Suprapubic skin (tissue), 4 donors: ENCODE data around the gene SRSF9.

Experiments used
- EP300 ChIP-seq: sonication (generic); formaldehyde crosslinking; IDR thresholded peaks from one replicate; pipeline ENCODE4 v1.6.1; 2017; ENCODE audit warnings: antibody characterized with exemption
- POLR2A ChIP-seq, 2 donors: fragments of 450-650 bp; IDR thresholded peaks; one replicate each; pipeline ENCODE4 v1.6.1; 2017; ENCODE audit warnings: antibody characterized with exemption in 2 of 2, mild to moderate bottlenecking in 2 of 2, moderate library complexity in 2 of 2
- POLR2AphosphoS5 ChIP-seq, 3 donors: sonication (generic); formaldehyde crosslinking; IDR thresholded peaks; one replicate each; pipeline ENCODE4 v1.6.1; 2017; ENCODE audit warnings: antibody characterized with exemption in 3 of 3
- TF ChIP-seq, protein P1 (sequence below), 2 donors: fragments of 200-600 bp in 1 of 2; fragments of 450-650 bp in 1 of 2; sonication (generic) in 1 of 2; IDR thresholded peaks; one replicate each; pipeline ENCODE4 v1.5.1; 2016 to 2019; ENCODE audit warnings: antibody characterized with exemption in 2 of 2, mild to moderate bottlenecking in 1 of 2, moderate library complexity in 1 of 2

DNA sequence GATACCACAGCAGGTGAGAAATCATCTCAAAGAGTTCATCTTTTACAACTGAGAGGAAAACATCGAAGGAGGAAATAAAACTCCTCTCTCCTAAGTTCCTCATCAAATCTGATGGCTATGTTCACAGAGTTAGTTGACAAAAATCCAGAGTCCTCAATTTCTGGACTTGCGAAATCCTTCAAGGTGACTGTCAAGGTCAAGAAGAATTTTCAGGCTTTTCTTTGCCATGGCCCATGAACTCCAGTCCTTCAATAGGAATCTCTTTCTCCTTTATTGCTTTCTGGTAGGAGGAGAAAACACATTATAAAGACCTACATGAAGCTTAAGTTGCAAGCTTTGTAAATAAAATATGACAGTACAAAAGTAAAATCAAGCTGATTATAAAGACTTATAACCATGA is 24.9 kb downstream of the SRSF9 start:
- TF ChIP-seq, protein P1, sequence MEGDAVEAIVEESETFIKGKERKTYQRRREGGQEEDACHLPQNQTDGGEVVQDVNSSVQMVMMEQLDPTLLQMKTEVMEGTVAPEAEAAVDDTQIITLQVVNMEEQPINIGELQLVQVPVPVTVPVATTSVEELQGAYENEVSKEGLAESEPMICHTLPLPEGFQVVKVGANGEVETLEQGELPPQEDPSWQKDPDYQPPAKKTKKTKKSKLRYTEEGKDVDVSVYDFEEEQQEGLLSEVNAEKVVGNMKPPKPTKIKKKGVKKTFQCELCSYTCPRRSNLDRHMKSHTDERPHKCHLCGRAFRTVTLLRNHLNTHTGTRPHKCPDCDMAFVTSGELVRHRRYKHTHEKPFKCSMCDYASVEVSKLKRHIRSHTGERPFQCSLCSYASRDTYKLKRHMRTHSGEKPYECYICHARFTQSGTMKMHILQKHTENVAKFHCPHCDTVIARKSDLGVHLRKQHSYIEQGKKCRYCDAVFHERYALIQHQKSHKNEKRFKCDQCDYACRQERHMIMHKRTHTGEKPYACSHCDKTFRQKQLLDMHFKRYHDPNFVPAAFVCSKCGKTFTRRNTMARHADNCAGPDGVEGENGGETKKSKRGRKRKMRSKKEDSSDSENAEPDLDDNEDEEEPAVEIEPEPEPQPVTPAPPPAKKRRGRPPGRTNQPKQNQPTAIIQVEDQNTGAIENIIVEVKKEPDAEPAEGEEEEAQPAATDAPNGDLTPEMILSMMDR (IDR thresholded peaks at IDR 0.05) = no peak
- TF ChIP-seq EP300 (no peak), POLR2A (IDR thresholded peaks at IDR 0.05) (no peak), POLR2AphosphoS5 (IDR thresholded peaks at IDR 0.05) (no peak)
